ENCODE measurements around the gene SARDH. TPM values are rescaled to one million over a fixed set of nuclear protein-coding genes. Genes with fewer than 3 reads are reported as not detected.

The SARDH gene
- total and polyA plus RNA-seq, 9 of the 15 experiments (the other 6 are each of a cell fraction or from before 2014, with no cell fraction given): 0.14 TPM; not detected in 8

GRCh38 chr9:133682818-133683585 lies 55.1 kb downstream of the SARDH start:
- no peaks in the 10 kb centered on the region for H3K9me3 ChIP-seq (replicated peaks; ENCODE audit: control insufficient read depth, insufficient read depth, low read depth, low read length)
- H4K20me1 ChIP-seq (replicated peaks; ENCODE audit: control insufficient read depth, insufficient read depth, low read length): peaks cover 4% of the 10 kb centered on the region; the same call in 1 of the 2 replicates
- no peaks in the 10 kb centered on the region for H3K36me3 ChIP-seq (ENCODE audit: control insufficient read depth, insufficient read depth, low read length)
- H3K4me2 ChIP-seq (ENCODE audit: insufficient read depth, low read length): no peak overlapping the region
- 4% methylated on average over 19 of the region's 20 CpGs for WGBS (ENCODE audit: insufficient coverage, low coverage, missing lambda C conversion rate)
- H3K79me2 ChIP-seq (ENCODE audit: control insufficient read depth, insufficient read depth, low read length): no peaks in the 10 kb centered on the region
- no peak for DNase-seq (ENCODE audit: extremely low read depth in 1 of 4, low spot score in 3 of 4)
- peaks cover 26 to 91% of the 10 kb centered on the region in 2 experiments; a peak in 4 of 5 replicates for H3K27me3 ChIP-seq (ENCODE audit: control insufficient read depth in 2 of 2, insufficient read depth in 2 of 2, low read length in 2 of 2)
- no peak for TF ChIP-seq E2F3 (CRISPR knock-in tag; IDR thresholded peaks at IDR 0.05)
- TF ChIP-seq PRDM10 (IDR thresholded peaks at IDR 0.05; ENCODE audit: partially characterized antibody): no peak
- TF ChIP-seq ZFP36 (IDR thresholded peaks at IDR 0.05; ENCODE audit: low read depth, low read length, partially characterized antibody): peak; percentile 47
- no peak for TF ChIP-seq KDM5B (IDR thresholded peaks at IDR 0.05; ENCODE audit: insufficient replicate concordance, low read depth, low read length)
- H3K27ac ChIP-seq (ENCODE audit: extremely low read depth, low read depth, low read length): no peak overlapping the region
- no peak overlapping the region for H3K4me3 ChIP-seq
- FAIRE-seq: no peak
- no peaks in the 10 kb centered on the region for H3K9me1 ChIP-seq (ENCODE audit: control insufficient read depth, insufficient read depth, low read length)
- POLR2A ChIA-PET: interaction anchor here (0.5 to 0.7 kb wide), 3 partner anchors 27 to 139 kb away, joined by 3 read pairs; no protein-coding TSS in a partner anchor
- in situ Hi-C loops (cut with MboI): no loop called here
- no peak overlapping the region for H2AFZ ChIP-seq (ENCODE audit: low read depth, low read length)
- H3K4me1 ChIP-seq (replicated peaks in 1 of 2; ENCODE audit: control insufficient read depth in 2 of 2, insufficient read depth in 2 of 2, low read length in 2 of 2): peaks cover 0 to 5% of the 10 kb centered on the region in 2 experiments; a peak in 1 of 5 replicates
- CTCF ChIA-PET (ENCODE audit: low intra/inter-chr PET ratio): no interaction called here
- no peak for ATAC-seq
- H3K9ac ChIP-seq (ENCODE audit: insufficient read depth in 1 of 2, low read depth in 2 of 2, low read length in 2 of 2): no peak overlapping the region
- intact Hi-C loops (cut with micrococcal nuclease): no loop called here
- no TSS peak for BruUV-seq (replicated peaks)
